ENCODE data around the gene TRA2A.

TRA2A gene

GRCh38 chr7:23469150-23469960, 62.4 kb downstream of the TRA2A start:
- DNase-seq: no peak

GRCh38 chr7:23468526-23469149, 63.1 kb downstream of the TRA2A start:
- DNase-seq: no peak

DNA sequence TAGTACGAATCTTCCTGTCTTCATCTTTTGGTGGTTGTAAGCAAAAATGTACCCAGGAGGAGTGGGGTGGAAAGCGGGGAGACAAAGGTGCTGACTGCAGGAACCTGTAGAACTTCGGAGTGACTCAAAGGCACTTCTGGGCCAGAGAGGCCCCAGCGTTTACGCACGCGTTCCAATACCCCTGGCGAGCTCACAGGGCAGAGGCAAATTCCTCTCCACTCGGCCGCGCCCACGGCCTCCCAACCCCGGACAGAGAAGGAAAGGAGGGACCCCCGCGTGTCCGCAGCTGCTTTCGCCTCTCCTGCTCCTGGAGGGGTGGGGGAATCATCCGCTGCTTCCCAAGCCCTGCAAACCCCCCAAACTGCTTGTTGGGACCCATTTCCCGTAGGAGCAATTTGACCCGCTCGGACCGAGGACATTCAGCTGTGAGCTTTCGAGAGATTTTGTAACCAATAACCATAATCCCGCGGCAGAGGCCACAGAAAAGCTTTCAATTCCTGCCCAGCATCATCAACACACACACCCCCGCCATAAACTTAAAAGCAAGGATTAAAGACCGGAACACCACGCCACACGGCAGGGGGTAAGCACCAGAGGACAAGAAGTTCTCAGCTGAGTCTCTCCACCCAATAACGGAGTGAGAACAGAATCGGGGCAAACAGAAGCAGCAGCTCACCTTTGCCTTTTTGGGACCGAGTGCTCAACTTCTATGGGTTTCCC, 63.8 kb downstream of the TRA2A start:
- DNase-seq: no peak

- no peak for DNase-seq
Observed at GRCh38 chr7:23467291-23467805, 64.4 kb downstream of the TRA2A start.

DNA sequence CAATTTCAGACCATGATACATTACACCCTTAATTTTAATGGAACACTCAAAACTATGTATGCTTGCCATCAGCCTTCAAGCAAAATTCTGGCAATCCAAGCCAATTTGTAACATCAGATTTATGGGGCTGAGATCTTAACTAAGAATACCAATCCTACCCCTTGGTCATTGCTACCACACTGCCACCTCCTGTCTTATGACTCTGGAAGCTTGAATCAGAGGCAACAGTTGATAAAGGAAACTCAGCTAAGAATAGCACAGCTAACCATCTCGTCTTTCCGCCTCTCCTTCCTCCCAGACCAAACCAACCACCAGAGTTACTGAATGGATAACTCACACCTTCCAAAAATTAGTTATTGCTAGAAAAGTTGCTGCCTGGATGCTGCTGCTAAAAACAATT, 68.9 kb downstream of the TRA2A start:
- DNase-seq: no peak

DNA sequence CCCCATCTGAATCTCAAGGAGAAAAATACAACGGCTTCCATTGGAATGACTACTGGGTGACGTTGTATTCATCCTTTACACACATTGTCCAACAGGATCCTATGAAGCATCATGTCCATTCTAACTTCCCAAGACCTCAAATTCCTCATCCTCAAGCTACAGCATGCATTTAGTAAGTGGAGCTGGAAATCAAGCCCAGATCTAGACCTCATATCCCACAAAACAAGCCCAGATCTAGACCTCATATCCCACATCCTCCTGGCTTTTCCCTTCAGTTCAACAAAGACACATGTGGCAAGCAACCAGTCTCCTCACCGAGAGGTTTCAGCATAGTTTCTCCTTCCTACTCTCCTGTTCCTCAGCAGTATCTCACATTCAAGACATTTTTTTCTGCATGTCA, 73.7 kb downstream of the TRA2A start:
- DNase-seq: no peak

- DNase-seq: no peak
Observed at GRCh38 chr7:23456093-23456492, 75.7 kb downstream of the TRA2A start.

DNA sequence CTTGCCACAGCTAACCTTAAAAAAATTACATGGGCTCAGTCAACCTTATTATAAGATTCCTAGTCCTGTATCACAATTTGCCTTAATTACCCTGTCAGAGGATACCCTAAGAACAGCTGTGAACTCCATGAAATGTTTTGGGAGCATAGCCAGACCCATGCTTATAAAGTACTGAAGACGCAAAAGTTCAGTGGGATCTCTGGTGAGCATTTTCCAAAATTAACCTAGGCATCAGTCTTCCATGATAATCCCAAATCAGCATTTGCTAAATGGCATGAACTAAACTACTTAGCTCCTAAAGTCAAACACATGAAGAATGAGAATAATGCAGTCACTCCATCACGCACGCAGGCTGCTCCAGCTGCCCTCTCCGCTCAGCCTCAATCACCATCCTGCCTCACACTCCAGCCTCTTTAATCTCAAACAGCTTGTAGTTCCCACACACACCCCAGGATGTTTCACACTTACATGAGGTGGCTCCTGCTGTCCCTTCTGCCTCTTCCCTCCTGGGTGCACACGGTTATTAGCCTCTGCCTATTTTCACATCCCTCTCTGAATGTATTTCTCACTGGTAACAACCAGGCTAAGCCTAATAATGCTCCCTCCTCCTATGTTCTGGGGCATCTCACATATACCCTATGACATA, 76.8 kb downstream of the TRA2A start:
- DNase-seq: no peak

All from T1000 (cell line).